K562 (cell line): ENCODE results near the gene GYS1. TPM values are rescaled to one million over a fixed set of nuclear protein-coding genes. Genes with fewer than 3 reads are reported as not detected.

Experiments used
- ARID4B ChIP-seq: sonication (generic); formaldehyde crosslinking; IDR thresholded peaks from 2 replicates; pipeline ENCODE4 v1.8.0; 2022; ENCODE audit warnings: mild to moderate bottlenecking, missing genetic modification reagents
- GTF2E2 ChIP-seq: fragments of 200-800 bp; sonication (Bioruptor generic); IDR thresholded peaks from 2 replicates; pipeline ENCODE4 v1.6.1; 2016; ENCODE audit warnings: missing genetic modification characterization, missing compliant biosample characterization
- HDAC2 ChIP-seq: fragments of 450-650 bp; IDR thresholded peaks from 2 replicates; pipeline ENCODE4 v1.6.1; 2016; ENCODE audit warnings: mild to moderate bottlenecking
- MBD2 ChIP-seq: sonication (generic); IDR thresholded peaks from 2 replicates; pipeline ENCODE4 v1.6.1; 2016; ENCODE audit warnings: low read depth, borderline replicate concordance
- MEF2A ChIP-seq: IDR thresholded peaks from 2 replicates; pipeline ENCODE4 v1.6.1; 2011; ENCODE audit warnings: low read depth, mild to moderate bottlenecking, low read length, moderate library complexity; ENCODE audit not compliant: control insufficient read depth
- MNT ChIP-seq, 2 experiments: fragments of 450-650 bp; conservative IDR thresholded peaks; 2 replicates each; pipeline ENCODE4 v1.6.1; 2017; ENCODE audit warnings: mild to moderate bottlenecking in 2 of 2, moderate library complexity in 2 of 2
- MYNN ChIP-seq, 2 experiments: sonication (generic); formaldehyde crosslinking in 1 of 2; IDR thresholded peaks; 2 replicates each; pipeline versions ENCODE4 v1.5.0 to v1.6.1; 2016 to 2020; ENCODE audit warnings: antibody characterized with exemption in 1 of 2, missing genetic modification reagents in 1 of 2
- PHF21A ChIP-seq: fragments of 450-650 bp; IDR thresholded peaks from 2 replicates; pipeline ENCODE4 v1.6.1; 2017; ENCODE audit warnings: low read depth, borderline replicate concordance
- POLR2B ChIP-seq: fragments of 450-650 bp; IDR thresholded peaks from 2 replicates; pipeline ENCODE4 v1.6.1; 2018; ENCODE audit warnings: low read depth; ENCODE audit not compliant: partially characterized antibody
- SMARCC2 ChIP-seq: fragments of 450-650 bp; IDR thresholded peaks from 2 replicates; pipeline ENCODE4 v1.6.1; 2017; ENCODE audit warnings: antibody characterized with exemption, moderate library complexity, mild to moderate bottlenecking, low read depth
- TSC22D4 ChIP-seq: fragments of 450-650 bp; IDR thresholded peaks from 2 replicates; pipeline ENCODE4 v1.6.1; 2016; ENCODE audit warnings: missing genetic modification characterization, missing biosample characterization, control low read depth
- ZBTB1 ChIP-seq: sonication (generic); formaldehyde crosslinking; IDR thresholded peaks from 2 replicates; pipeline ENCODE4 v1.8.1; 2023; ENCODE audit warnings: missing genetic modification reagents, low read depth, mild to moderate bottlenecking, borderline replicate concordance
- ZBTB33 ChIP-seq: sonication (generic); formaldehyde crosslinking; IDR thresholded peaks from 2 replicates; pipeline ENCODE4 v1.8.1; 2023; ENCODE audit warnings: mild to moderate bottlenecking, missing genetic modification reagents
- ZBTB34 ChIP-seq: fragments of 250-450 bp; sonication (Bioruptor Pico); IDR thresholded peaks from 2 replicates; pipeline ENCODE4 v1.8.0; 2021; ENCODE audit warnings: mild to moderate bottlenecking, moderate library complexity
- ZBTB9 ChIP-seq: fragments of 450-650 bp; formaldehyde crosslinking; IDR thresholded peaks from 2 replicates; pipeline ENCODE4 v1.4.0; 2020; ENCODE audit warnings: mild to moderate bottlenecking, moderate library complexity
- ZC3H8 ChIP-seq: fragments of 450-650 bp; IDR thresholded peaks from 2 replicates; pipeline ENCODE4 v1.6.1; 2017
- polyA plus RNA-seq, 8 experiments: library from polyadenylated mRNA; depleted of rRNA in 4 of 8; stranded (reverse) in 5 of 8; unstranded in 3 of 8; fragments of >200 nt; fragmentation: Nextera tagmentation in 2 of 8; fragmentation: Illumina TruSeq in 1 of 8; extraction: Ambion mirVana in 2 of 8; extraction: Trizol in 1 of 8; gene quantifications; 2 replicates each; pipeline versions ENCODE4 v1.2.1 to v1.2.3, GENCODE V29; 2011 to 2014; ENCODE audit warnings: inconsistent platforms in 1 of 8, missing spikeins in 1 of 8
- total RNA-seq, 7 experiments: library from RNA; depleted of rRNA in 6 of 7; stranded (reverse); fragments of >200 nt in 6 of 7; fragmentation: Illumina TruSeq in 2 of 7; extraction: Trizol in 2 of 7; gene quantifications; 2 replicates each; pipeline versions ENCODE4 v1.2.1 to v1.2.3, GENCODE V29; 2011 to 2021; ENCODE audit warnings: low replicate concordance in 1 of 7

The GYS1 gene
- total and polyA plus RNA-seq, 9 of the 15 experiments (the other 6 are each of a cell fraction or from before 2014, with no cell fraction given): 1.9 to 31.1 (median 15.2) TPM

- TF ChIP-seq ZBTB9: 0 out of 2 replicates have a peak, but pooled peaks have one; percentile 2
- TF ChIP-seq TSC22D4 (tag): no peak
- no peak for TF ChIP-seq SMARCC2
- no peak for TF ChIP-seq HDAC2
- peak; percentile 94 to 97 for TF ChIP-seq MNT (conservative IDR thresholded peaks at IDR 0.05)
- TF ChIP-seq MBD2: peak; percentile 93
- peak; percentile 99 for TF ChIP-seq ARID4B
- TF ChIP-seq ZBTB33 (CRISPR knock-in tag): peak; percentile 83
- peak; percentile 53; the same call in 1 of the 2 replicates for TF ChIP-seq MEF2A
- TF ChIP-seq PHF21A: no peak
- TF ChIP-seq MYNN (IDR thresholded peaks at IDR 0.05): no peak
- TF ChIP-seq MYNN (CRISPR knock-in tag; IDR thresholded peaks at IDR 0.05): no peak
- peak; percentile 53; the same call in 1 of the 2 replicates for TF ChIP-seq ZBTB1 (CRISPR knock-in tag)
- TF ChIP-seq GTF2E2: no peak; the same call in 1 of the 2 replicates
- no peak for TF ChIP-seq POLR2B
- TF ChIP-seq ZBTB34: no peak; the same call in 1 of the 2 replicates
- no peak for TF ChIP-seq ZC3H8
These were observed 38.4 kb downstream of the GYS1 start, which contains the start of gene BAX (continued) for GRCh38 chr19:48954595-48955307.
